ENCODE results near the gene CNTN1. TPM values are rescaled to one million over a fixed set of nuclear protein-coding genes. Genes with fewer than 3 reads are reported as not detected.

The CNTN1 gene
- total and polyA plus RNA-seq, 2 of the 4 experiments (the other 2 are of a cell fraction) = 0.10 to 0.18 TPM

DNA sequence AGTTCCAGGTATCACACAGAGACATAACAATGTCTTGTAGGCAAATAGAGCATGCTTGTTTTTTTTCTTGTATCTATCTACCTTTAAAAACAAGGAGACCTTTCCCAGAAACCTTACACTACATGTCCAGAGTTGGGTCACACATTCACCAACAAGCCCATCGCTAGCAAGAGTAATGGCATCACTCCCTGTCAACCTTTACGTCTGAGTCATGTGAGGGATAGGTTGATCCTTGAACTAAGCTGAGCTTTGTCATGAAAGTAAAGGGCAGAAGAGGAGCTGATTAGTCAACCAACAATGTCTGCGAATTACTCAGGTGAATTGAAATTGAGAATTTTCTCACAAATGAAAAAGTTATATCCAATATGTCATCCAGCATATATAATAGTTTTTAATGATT, 219.4 kb downstream of the CNTN1 start:
- dilution Hi-C loops (cut with HindIII; ENCODE audit: low sequenced_read_pairs, unreplicated experiment) = no loop called here
- Histone ChIP-seq H3K79me1 (ENCODE audit: low read depth in 1 of 2, low read length in 2 of 2) (no peaks in the 10 kb centered on the region), H3K4me3 (ENCODE audit: insufficient read depth, low read depth, low read length) (no peak overlapping the region), H3K4me1 (ENCODE audit: control insufficient read depth, insufficient read depth, low read length) (no peaks in the 10 kb centered on the region), H3K4me2 (ENCODE audit: low read depth, low read length) (no peak overlapping the region), H2BK5ac (ENCODE audit: low read depth, low read length, poor library complexity, severe bottlenecking) (no peak overlapping the region), H3K14ac (replicated peaks; ENCODE audit: low read depth, low read length) (no peak overlapping the region), H3K4ac (ENCODE audit: low read depth, low read length) (no peak overlapping the region), H2AK9ac (replicated peaks; ENCODE audit: low read depth, low read length, poor library complexity) (no peak overlapping the region), H3K56ac (ENCODE audit: extremely low read depth, insufficient read depth, low read length) (no peak overlapping the region), H3K36me3 (ENCODE audit: control insufficient read depth, insufficient read depth, low read length) (no peaks in the 10 kb centered on the region), H3K9ac (ENCODE audit: low read depth, low read length) (no peak overlapping the region), H2AFZ (replicated peaks; ENCODE audit: low read length, poor library complexity) (no peak overlapping the region), H3K9me3 (ENCODE audit: control insufficient read depth, insufficient read depth, low read length) (no peaks in the 10 kb centered on the region), H2BK20ac (ENCODE audit: low read depth, low read length) (no peak overlapping the region), H3K27me3 (ENCODE audit: control insufficient read depth, insufficient read depth, low read length) (no peaks in the 10 kb centered on the region), H2BK120ac (ENCODE audit: low read depth, low read length) (no peak overlapping the region), H4K91ac (ENCODE audit: insufficient read depth, low read depth, low read length) (no peak overlapping the region), H4K8ac (ENCODE audit: low read depth in 2 of 2, low read length in 2 of 2) (no peak overlapping the region), H3K27ac (ENCODE audit: insufficient read depth, low read length) (no peak overlapping the region), H4K20me1 (ENCODE audit: insufficient read depth, low read length) (no peaks in the 10 kb centered on the region), H3K9me1 (ENCODE audit: insufficient read depth, low read length) (no peaks in the 10 kb centered on the region), H2AK5ac (ENCODE audit: low read depth, low read length) (no peak overlapping the region), H3K18ac (ENCODE audit: low read depth, low read length) (no peak overlapping the region), H3K23ac (ENCODE audit: low read depth, low read length) (no peak overlapping the region), H2BK15ac (ENCODE audit: low read depth, low read length) (no peak overlapping the region), H4K5ac (ENCODE audit: low read depth, low read length) (no peak overlapping the region)
- BruUV-seq (replicated peaks) = no TSS peak
- no peak for ATAC-seq (ENCODE audit: low read depth)
- ChIA-PET POLR2A (ENCODE audit: unreplicated experiment) (no interaction called here), CTCF (no interaction called here)
- intact Hi-C loops (cut with micrococcal nuclease) = no loop called here
- TF ChIP-seq FOS (IDR thresholded peaks at IDR 0.05; ENCODE audit: low read depth, low read length) (no peak), POLR2A (IDR thresholded peaks at IDR 0.05; ENCODE audit: low read depth, low read length) (no peak), BHLHE40 (IDR thresholded peaks at IDR 0.05; ENCODE audit: low read depth, low read length) (no peak), MXI1 (IDR thresholded peaks at IDR 0.05; ENCODE audit: borderline replicate concordance, low read depth, low read length) (no peak), SMC3 (IDR thresholded peaks at IDR 0.05; ENCODE audit: low read depth, low read length) (no peak), RFX5 (IDR thresholded peaks at IDR 0.05; ENCODE audit: low read depth, low read length) (no peak), RAD21 (IDR thresholded peaks at IDR 0.05; ENCODE audit: low read length) (no peak), RCOR1 (IDR thresholded peaks at IDR 0.05; ENCODE audit: insufficient replicate concordance, low read length) (no peak), MAFK (IDR thresholded peaks at IDR 0.05; ENCODE audit: low read depth, low read length) (no peak), CHD1 (IDR thresholded peaks at IDR 0.05; ENCODE audit: low read depth, low read length) (no peak), NFE2L2 (IDR thresholded peaks at IDR 0.05; ENCODE audit: low read depth, low read length) (no peak), MAZ (IDR thresholded peaks at IDR 0.05; ENCODE audit: borderline replicate concordance, low read depth, low read length) (no peak), CEBPB (IDR thresholded peaks at IDR 0.05; ENCODE audit: low read depth, low read length) (no peak)
- TF ChIP-seq, protein P1, sequence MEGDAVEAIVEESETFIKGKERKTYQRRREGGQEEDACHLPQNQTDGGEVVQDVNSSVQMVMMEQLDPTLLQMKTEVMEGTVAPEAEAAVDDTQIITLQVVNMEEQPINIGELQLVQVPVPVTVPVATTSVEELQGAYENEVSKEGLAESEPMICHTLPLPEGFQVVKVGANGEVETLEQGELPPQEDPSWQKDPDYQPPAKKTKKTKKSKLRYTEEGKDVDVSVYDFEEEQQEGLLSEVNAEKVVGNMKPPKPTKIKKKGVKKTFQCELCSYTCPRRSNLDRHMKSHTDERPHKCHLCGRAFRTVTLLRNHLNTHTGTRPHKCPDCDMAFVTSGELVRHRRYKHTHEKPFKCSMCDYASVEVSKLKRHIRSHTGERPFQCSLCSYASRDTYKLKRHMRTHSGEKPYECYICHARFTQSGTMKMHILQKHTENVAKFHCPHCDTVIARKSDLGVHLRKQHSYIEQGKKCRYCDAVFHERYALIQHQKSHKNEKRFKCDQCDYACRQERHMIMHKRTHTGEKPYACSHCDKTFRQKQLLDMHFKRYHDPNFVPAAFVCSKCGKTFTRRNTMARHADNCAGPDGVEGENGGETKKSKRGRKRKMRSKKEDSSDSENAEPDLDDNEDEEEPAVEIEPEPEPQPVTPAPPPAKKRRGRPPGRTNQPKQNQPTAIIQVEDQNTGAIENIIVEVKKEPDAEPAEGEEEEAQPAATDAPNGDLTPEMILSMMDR (conservative IDR thresholded peaks at IDR 0.05; ENCODE audit: low read depth, low read length) = no peak
- TF ChIP-seq, protein P2, sequence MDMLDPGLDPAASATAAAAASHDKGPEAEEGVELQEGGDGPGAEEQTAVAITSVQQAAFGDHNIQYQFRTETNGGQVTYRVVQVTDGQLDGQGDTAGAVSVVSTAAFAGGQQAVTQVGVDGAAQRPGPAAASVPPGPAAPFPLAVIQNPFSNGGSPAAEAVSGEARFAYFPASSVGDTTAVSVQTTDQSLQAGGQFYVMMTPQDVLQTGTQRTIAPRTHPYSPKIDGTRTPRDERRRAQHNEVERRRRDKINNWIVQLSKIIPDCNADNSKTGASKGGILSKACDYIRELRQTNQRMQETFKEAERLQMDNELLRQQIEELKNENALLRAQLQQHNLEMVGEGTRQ (IDR thresholded peaks at IDR 0.05; ENCODE audit: low read depth, low read length) = no peak
- TF ChIP-seq, protein P3, sequence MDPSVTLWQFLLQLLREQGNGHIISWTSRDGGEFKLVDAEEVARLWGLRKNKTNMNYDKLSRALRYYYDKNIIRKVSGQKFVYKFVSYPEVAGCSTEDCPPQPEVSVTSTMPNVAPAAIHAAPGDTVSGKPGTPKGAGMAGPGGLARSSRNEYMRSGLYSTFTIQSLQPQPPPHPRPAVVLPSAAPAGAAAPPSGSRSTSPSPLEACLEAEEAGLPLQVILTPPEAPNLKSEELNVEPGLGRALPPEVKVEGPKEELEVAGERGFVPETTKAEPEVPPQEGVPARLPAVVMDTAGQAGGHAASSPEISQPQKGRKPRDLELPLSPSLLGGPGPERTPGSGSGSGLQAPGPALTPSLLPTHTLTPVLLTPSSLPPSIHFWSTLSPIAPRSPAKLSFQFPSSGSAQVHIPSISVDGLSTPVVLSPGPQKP (IDR thresholded peaks at IDR 0.05; ENCODE audit: borderline replicate concordance, low read depth, low read length) = no peak
- no CpG with 5 or more reads among the region's 3 CpGs for WGBS, 2 experiments (ENCODE audit: extremely low coverage in 2 of 2, insufficient read length in 1 of 2)
- DNase-seq = no peak
- in situ Hi-C loops (cut with MboI; ENCODE audit: low sequenced_read_pairs) = no loop called here

Measured in IMR-90 (cell line).